Measurements from ENCODE around the gene TRIM17.

The TRIM17 gene

DNA sequence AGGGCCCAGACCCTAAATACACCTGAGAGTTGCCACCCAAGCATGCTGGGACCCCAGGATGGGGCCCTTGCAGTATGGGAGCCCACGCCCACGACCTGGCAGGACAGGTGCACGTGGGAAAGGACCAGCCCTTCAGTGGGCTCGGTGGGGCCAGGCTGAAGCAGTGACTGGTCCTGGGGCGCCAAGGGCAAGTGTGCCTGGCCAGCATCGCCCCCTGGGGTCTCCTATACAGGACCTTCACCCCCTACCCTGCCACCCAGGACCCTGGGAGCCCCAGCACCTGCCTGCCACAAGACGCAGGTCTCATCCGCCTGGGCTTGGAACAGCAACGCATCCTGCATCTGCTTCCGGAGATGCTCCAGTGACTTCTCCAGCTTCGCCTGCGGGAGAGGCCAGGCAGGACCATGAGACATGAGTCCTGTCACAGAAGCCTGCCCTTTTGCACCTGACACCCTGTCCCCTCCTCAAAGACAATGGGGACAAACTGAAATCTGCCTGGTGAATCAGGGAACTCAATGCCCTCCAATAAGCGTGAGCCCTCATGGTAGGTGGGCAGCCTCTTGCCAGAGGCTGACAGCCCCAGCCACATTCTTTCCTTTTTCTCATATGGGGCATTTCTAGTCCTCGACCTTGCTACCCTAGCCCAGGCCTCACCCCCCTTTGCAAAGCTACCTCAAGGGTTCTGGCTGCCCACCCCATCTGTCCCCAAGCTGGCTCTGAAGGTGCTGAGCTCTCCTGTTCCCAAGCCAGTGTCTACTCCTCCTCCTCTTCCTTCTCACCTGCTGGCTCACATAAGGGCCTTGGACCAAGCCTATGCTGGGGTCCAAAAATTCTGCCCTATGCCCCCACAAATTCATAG, 14.7 kb downstream of the TRIM17 start:
- no peak for DNase-seq (ENCODE audit: low read depth in 2 of 2)

DNA sequence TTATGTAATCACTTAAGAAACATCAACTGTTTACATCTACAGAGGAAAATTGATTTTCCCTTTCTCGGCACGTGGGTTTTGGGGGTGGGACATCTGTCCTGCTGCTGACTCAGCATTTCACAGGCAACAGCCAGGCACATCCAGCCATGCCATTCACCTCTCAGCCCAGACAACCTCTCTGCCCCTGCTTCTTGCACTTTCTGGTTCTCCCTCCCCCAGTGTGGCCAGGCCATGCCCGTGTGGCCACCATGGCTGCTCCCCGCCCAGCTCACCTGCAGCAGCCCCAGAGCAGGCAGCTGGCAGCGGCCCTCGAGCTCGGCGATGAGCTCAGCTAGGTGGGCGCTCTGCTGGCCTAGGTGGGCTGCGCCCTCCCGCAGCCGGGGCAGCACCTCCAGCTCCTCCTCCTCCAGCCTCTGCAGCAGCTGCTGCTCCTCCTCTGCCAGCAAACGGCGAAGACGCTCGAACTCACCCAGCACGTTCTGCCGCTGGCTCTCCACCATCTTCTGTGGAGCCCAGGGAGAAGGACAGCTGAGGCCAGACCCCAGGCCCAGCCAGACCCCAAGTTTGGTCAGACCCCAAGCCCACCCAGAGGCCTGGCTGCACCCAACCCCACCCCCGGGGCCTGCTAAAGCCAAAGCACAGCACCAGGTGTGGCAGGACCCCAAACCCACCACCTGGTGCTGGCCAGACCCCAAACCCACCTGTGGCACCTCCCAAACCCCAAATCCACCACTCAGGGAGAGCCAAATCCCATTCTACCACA, 15.8 kb downstream of the TRIM17 start:
- no peak for DNase-seq (ENCODE audit: low read depth in 2 of 2)

DNA sequence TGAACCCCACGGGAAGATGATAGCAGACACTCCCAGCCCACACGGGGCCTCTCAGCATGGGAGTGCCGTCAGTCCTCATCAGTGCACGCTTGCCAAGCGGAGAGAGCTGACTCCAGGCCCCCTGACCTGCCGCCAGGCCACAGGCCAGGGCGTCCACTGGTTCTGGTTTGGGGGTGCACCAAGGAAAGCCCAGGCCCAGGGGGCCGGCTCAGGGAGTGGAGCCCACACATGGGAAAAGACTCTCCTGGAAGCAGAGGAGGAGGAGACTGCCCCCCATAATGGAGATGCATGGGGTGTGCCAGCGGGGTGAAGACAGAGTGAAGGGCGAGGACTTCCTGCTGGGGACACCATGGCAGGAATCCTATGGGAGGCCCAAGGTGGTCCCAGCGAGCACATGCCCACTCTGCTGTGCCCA, 16.4 kb downstream of the TRIM17 start:
- DNase-seq (ENCODE audit: low read depth in 2 of 2) = no peak

DNA sequence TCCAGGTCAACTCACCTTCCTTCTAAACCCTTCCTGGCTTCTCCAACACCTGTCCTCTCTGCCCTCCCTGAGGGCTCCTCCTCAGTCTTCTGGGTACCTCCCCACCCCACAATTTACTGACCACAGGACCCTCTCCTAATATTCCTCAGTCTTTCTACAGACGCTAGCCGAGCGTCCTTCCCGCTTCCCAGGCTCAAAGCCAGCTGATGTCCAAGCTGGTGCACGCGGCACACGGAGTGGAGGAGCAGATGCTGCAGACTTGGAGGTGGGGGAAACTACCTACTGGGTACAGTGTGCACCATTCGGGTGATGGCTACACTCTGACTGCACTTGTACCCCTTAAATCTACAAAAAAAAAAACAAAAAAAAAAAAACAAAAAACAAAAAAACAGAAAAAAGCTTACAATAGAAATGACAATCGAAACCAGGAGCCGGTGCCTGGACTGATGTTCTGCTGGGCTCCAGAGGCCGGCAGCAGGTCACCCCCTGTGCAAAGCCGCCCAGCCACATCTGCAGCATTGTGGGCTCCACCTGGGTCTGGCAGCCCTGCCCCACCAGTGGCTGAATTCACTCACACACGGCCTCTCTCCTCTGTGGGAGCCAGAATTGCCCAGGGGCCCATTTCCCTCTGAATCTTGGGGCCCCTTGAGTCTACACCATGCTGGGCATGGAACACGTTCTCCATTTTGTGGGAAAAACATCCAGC, 17.0 kb downstream of the TRIM17 start:
- DNase-seq (ENCODE audit: low read depth in 2 of 2) = no peak

DNA sequence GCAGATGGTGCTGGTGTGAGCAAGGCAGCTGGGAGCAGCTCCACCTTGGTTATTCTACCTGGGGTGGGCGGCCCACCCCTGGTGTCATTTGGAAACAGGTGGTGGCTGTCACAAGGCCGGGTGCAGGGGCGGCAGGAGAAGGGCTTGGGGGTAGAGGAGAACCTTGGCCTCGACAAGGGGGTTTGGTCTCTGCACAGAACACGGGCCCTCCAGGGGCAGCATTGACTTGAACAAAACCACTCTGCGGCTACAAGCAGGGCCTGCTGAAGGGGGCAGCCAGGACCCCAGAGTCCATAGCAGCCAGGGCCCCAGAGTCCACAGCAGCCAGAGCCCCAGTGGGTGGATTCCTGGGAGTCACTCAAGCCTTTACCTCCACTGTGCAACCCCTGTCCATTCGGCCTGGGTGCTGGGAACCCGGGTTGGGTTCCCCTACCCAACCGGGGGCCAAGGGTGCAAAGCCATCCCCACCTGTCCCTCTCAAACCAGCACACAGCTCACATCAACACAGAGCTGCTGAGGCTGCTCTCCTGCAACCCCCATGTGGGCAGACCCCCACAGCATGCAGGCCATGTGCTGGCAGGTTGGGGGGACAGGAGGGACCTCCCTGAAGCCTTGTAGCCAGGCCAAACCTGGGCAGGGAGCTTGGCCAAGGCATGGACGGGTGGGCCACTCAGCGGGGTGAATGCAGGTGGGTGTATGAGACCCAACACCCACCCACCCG, 17.8 kb downstream of the TRIM17 start:
- DNase-seq (ENCODE audit: low read depth in 2 of 2) = no peak

DNA sequence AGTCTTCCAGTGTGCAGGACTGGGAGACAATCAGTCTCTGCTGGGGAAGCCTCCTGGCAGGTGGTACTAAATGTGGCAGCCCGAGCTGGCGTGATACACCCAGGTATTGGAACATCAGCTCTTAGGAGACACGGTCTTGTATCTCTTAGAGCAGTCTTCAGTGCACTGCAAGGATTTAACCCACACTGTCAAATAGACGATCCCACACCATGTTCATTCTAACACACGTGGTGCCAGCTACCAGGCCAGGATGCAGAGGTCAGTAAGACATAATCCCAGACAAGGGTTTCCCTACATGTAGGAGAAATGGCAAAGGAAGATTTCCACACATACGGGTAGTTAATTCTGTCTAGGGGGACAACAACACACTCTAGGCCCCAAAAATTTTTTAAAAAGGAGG, 18.7 kb downstream of the TRIM17 start:
- DNase-seq (ENCODE audit: low read depth in 2 of 2) = no peak

DNA sequence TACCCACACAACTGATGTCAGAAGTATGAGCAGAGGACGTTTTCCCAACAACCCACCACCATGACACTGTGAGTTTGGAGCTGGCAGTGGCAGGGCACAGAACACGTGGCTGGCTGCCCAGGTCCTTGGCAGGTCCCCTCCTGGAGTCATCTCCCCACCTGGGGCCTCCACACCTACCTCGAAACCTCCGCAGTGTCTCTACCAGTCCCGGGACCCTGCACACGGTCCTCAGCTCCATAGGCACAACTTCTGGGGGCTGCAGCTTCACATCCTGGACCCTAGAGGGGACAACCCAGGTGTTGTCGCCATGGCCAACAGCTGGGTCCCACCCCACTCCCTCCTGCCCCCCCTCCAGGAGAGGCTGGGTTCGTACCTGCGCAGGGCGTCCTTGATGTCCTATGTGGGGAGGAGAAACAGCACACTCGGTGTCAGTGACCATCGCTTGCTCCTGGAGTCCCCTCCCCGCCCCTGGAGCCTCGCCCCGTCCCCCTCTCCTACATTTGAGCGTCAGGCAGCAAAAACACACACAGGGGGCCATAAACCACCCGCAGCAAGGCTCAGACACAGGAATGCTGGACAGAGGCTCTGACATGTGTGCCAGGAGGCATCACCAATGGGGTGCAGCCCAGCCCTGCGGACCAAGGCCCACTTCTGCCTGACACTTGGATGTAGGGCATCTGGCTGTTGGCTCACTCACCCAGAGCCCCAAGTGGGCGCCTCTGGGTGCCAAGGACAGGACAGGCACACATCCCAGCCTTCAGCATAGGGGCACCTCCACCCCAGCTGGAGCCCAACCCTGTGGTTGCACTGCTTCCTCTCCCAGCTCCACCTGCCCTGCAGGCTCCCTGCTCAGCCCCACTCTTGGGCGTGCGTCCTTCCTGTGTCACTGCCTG, 19.6 kb downstream of the TRIM17 start:
- no peak for DNase-seq (ENCODE audit: low read depth in 2 of 2)

DNA sequence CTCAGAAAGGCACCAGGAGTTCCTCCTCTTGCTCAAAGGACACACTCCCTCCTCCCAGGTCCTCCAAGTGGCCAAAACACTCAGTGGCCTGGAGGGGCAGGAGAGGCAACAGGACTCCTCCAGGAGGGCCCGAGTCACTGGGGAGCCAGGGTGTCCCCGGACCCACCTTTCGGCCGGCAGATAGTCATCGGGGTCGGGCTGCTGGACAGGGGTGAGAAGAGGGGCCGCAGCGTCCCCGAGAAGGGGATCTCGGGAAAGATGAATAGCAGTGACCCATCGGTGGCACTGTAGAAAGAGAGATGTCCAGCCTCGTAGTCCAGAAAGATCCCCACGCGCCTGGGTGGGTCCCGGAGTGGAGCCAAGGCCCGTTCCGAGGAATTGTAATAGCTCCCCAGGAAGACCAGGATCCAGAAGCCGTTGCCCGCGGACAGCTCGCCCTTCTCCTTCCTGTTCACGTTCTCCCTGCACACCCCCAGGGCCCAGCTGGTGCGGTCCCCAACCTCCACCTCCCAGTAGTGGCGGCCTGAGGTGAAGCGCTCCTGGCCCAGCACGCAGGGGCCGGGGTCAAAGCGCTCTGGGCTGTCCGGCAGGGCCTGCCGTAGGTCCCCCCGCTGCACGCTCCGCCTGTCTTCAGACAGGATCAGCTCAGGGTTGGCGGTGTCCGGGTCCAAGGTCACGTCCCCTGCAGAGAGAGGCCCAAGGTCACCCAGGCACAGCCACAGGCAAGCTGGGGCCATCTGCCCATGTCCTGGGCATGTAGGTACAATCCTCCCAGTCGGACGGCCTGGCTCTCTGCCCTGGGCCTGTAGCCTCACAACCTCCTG, 21.9 kb downstream of the TRIM17 start:
- DNase-seq (ENCODE audit: low read depth in 2 of 2) = no peak

DNA sequence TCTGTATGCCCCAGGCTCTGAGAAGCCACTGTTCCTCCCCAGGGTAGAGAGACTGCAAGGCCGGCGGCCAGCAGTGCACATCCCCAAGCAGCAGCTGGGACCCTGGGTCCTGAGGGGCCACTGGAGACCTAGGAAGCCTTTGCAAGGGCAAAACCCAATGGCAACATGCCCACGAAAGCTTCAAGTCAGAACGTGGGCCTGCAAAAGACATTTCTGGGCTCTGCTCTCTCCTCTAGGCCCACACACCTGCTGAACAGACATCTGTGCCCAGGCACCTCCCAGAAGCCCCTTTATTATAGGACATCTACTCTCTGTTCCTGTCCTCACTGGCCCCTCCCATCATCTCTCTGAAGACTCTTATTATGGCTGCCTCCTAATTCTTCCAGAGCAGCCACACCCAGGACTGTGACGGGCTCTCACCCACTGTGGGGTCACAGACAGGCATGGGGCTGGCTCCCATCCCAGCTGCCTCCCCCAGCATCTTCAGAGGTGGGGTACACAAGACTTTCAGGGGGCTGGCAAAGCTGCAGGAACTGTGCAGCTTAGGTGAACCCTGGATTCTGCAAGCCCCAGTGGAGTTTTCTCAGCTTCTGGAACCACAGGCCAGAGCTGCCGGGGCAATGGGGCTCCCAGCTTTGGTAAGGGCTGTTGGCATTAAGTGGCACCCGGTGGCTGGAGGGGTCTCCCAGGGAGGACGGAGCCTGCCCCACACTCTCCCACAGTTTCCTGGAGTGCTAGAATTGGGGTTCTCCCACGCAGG, 22.7 kb downstream of the TRIM17 start:
- no peak for DNase-seq (ENCODE audit: low read depth in 2 of 2)

DNA sequence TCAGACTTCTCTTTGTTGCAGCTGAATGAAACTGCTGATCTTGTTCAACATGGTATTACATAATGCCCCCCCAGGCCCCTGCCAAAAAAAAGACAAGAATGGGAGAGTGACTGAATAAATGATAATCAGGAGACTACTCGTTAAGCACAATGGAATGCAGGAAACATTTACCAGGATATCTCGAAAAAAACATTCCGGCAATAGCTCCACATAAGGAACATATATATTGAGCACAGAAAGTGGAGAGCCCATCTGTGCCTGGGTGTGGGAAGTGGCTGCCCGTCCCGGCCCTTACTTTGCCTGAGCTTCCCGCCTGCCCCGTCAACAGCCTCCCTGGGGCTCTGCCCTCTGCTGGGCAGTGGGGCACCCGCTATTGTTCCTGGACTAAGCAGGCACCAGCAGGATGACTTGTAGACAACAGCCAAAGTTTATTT, 23.4 kb downstream of the TRIM17 start:
- no peak for DNase-seq (ENCODE audit: low read depth in 2 of 2)

DNA sequence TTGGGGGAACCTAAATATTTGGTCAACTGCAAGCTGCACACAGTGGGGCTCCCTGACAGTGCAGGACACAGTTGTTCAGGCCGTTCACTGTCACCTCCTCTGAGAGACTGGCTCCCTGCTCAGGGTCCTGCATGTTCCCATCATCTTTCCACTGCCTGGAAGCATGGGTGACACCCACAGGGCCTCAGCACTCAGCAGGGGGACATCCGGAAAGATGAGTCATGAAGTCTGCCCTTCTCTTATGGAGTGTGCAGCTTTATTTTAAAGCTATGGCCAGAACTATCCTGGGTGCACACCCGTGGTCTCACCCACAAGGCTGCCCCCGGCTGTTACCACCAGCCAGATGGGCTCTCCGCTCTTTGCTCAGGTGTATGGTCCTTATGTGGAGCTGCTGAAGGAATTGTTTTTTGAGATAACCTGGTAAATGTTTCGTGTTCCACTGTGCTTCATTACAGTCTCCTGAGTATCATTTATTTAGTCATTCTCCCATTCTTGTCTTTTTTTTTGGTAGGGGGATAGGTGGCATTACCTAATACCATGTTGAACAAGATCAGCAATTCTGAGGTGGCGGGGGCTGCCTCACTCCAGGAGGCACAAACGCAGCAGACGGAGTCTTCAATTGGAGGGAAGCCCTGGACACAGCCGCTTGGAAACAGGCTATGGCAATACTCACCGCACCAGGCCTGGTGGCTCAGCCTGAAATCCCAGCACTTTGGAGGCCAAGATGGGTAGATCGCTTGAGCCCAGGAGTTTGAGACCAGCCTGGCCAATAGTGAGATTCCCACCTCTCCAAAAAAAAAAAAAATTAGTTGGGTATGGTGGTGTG, 24.3 kb downstream of the TRIM17 start:
- no peak for DNase-seq (ENCODE audit: low read depth in 2 of 2)

DNA sequence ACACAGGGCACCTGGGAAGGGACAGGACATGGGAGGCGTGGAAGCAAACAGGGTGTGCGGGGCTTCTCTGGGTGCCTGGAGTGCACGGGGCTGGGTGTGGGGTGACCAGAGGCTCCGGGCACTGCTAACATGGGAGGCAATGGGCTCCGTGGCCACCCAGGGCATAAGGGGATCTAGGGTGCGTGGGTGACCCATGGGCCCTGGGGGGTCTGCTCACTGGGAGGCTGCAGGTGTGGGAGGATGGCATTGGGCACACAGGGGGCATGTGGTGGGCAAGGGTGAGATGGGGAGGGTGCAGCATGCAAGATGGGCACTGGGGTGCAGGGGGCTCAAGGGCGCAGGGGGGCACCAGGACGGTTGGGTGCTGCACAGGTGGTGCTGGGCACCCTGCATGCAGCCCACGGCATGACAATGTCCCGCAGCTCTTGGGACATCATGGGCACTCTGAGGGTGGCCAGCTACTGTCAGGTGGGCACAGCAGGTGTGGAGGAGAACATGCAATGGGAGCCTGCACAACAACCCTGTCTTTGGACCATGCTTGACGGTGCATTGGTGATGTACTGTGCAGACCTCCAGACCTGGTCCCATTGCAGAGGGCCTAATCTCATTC, 25.1 kb downstream of the TRIM17 start:
- DNase-seq (ENCODE audit: low read depth in 2 of 2) = no peak

DNA sequence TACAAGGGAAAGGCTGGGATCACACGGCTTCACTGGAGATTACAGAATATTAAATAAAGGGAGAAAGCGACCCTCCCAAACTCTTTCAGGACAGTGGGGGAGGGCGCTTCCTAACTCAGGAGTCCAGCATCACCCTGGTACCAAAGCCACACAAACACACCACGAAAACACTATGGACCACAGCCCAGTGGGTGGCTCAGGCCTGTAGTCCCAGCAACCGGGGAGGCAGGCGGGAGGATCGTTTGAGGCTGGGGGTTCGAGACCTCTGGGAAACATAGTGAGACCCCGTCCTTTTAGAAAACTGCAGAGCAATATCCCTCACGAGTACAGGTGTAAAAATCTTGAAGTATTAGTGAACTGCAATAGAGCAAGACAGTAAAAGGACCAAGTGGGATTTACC, 26.0 kb downstream of the TRIM17 start:
- DNase-seq (ENCODE audit: low read depth in 2 of 2) = no peak

DNA sequence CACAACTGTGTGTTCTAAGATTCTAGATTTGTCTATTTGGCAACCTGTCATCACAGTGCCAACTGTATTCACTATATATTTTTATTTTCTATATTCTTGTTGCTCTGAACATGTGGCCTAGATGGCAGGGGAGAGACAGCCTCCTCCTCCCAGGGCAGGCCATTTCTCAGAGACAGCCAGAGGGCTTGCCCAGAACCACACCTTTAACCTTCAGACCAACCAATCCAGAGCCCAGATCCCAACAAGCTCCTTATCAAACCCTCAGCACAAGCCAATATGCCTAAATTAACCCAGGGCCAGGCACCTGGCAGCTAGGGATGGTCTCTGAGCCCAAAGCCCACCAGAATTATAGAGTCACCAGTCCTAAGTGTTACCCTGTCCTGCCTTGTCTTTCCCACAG, 29.3 kb downstream of the TRIM17 start:
- no peak for DNase-seq (ENCODE audit: low read depth in 2 of 2)

DNA sequence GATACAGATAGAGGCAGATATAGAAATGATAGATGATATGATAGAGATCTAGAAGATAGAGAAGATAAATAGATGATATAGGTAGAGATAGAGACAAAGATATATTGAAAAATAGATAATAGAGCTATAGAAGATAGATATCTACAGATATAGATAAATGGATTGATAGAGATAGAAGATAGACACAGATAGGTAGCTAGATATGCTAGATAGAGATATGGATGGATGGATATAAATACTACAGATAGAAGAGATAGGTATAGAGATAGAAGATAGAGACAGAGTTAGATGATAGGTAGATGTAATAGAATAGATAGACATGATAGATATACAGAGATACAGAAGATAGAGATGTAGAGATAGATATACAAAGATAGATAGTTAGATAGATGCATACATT, 31.4 kb downstream of the TRIM17 start:
- DNase-seq (ENCODE audit: low read depth in 2 of 2) = no peak

DNA sequence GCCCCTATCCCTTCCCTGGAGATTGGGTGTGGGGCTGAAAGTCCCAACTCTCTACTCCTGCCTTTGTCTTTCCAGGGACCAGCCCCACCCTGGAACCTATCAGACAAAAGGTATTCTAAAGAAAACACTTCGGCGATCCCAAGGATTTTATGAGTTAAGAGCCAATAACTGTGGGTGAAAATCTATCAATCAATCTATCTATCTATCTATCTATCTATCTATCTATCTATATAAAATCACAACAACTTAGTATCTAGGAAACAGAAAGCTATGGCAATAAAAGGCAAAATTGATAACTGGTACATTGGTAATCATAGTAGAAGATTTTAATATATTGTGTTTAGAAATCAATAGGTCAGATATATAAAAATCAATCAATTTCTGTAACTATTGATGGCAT, 32.9 kb downstream of the TRIM17 start:
- DNase-seq (ENCODE audit: low read depth in 2 of 2) = no peak

DNA sequence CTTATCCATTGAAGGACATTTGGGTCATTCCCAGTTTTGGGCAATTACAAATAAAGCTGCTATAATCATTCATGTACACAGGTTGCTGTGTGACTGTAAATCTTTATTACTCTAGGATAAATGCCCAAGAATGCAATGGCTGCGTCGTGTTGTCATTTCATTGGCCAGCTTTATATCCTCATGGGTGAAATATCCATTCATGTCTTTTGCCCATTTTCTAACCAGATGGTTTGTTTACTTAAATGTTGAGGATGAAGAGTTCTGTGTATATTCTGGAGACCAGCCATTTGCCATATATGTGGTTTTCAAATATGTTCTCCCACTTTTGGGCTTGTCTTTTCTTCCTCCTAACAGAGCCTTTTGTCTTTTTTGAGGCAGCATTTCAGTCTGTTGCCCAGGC, 35.3 kb downstream of the TRIM17 start:
- DNase-seq (ENCODE audit: low read depth in 2 of 2) = no peak

DNA sequence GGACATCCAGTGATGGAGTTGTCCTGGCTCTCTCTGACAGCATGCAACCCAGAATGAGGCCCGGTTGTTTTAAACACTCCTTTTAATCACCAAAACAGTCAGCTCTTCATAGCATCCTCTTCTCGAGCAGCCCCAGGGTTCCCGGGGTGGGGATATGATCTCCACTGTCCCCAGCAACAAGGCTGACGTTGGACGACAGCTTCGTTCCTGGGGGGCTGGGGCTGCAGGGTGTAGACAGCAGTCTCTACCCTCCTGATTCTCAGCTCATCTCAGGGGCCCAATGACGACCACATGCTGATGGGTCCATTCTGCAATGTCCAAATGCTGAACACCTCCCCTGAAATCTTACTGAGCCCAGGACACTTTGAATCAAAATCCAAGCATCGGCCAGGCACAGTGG, 37.0 kb downstream of the TRIM17 start:
- no peak for DNase-seq (ENCODE audit: low read depth in 2 of 2)
